CD4-positive, alpha-beta T cell treated with Interleukin-4 for 4 hours (primary cell): ENCODE results near the gene NCAPD3.
"Not testable (repeated sequence)": the region's sequence is repeated elsewhere in the genome, so short reads cannot be mapped to it uniquely, and the experiment has no call there.

Experiments used
- DNase-seq: peaks from one replicate; pipeline ENCODE4 v3.0.0-alpha.2; 2020

The NCAPD3 gene

DNA sequence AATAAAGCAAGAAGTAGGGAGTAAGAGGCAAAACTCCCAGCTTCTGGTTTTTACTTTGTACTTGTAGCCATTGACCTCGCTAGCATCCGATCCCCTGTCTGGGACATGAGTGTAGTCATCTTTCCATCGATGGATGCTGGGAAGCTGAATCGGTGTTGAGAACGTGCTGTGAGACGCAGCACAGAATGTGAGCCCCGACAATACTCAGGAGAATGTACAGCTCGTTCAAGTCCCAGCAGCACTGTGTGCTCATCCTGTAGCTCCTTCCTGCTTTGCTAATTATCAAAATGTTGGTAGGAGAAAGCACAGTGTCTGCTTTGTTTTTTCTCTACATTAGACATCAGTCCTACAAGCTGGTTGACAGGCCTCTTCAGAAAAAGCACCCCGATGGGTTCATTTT lies 98.3 kb downstream of the NCAPD3 start:
- DNase-seq = no peak

DNA sequence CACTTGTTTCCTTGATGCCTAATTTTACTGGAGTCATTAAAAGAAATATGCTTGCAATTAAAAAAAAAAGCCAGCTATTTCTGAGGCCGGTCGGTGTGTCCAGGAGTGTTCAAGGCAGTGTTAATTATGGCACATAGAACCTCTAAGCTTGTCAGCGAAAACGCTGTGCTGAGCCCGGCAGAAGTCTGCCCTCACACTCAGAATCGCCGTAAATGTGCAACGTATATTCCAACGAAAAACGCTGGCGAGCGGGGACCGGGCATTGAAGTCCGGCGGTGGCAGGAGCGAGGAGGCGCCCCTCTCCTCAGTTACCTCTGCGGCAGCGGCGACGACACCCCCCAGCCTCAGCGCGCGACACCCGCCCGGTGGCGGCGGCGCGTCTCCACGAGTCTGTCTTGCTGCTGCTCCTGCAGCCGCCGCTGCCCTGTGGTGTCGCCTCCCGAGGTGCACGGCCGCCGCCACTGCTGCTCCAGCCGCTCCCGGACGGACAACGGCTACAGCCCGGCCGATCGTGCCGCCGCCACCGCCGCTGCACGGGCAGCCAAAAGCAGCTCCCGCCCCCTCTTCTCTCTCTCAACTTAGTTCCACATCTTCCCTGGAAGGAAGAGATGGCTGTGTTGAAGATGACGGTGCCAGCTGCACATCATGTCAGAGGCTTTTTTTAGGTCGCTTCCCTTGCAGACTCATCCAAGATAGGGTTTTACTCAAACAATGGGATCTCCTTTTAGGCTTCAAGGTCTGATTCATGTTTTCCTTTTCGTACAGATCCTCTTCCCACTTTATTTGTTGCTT lies 98.9 kb downstream of the NCAPD3 start:
- DNase-seq = no peak

DNA sequence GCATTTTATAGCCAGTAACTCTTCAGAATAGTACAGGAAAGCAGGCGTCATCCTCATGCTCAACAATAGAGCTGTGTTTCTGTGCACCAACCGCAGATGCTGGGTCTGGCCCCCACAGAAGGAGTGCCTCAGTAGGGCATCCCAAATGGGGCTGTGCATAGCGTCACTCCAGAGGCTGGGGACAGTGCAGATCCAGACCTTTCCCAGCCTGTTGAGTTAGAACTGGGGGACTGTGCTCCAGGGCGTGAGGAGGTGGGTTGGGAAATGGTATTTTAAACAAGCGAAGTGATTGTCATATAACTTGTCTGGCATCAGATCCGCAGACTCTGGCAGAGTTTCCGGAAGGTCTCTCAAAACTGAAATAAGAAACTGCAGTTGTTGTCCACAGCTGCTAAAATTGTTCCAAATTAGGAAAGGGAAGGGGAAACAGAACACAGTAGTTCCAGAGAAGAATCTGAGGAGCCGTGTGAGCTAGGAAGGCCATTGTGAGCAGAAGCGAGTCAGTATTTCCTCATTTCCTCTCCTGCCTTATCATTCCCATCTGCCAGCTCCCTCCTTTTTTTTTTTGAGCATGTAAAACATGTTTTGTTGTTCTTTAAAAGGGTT lies 102.7 kb downstream of the NCAPD3 start:
- no peak for DNase-seq

DNA sequence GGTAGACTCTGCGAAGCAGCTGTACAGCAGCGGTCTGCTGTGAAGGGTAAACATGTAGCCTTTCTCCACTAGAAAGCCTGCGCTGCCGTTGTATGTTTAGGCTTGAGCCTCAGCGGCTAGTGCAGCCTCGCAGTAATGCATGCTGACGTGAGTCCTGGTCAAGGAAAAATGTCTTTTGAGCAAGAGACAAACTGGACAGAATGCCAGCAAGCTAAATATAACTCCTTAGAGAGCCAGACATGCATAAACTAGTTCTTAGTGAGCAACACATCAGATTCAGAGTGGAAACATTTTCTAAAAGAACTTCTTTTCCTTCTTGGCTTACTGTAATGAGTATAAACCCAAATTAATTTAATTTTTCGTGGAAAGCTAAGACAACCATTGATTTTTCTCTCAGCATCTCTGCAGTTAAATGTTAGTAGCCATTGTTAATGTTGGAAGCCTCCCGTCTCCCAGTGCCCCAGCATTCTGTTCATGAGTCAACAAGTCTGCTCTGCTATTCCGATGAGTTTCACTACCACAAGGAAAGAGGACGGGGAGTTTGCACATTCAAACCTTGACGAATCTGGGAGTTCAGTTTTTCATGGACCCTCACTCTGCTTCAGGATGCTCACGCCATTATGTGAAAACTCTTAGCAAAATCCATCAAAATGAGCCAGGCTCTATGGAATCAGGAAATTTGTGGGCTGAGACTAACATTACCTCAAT lies 103.5 kb downstream of the NCAPD3 start:
- no peak for DNase-seq

DNA sequence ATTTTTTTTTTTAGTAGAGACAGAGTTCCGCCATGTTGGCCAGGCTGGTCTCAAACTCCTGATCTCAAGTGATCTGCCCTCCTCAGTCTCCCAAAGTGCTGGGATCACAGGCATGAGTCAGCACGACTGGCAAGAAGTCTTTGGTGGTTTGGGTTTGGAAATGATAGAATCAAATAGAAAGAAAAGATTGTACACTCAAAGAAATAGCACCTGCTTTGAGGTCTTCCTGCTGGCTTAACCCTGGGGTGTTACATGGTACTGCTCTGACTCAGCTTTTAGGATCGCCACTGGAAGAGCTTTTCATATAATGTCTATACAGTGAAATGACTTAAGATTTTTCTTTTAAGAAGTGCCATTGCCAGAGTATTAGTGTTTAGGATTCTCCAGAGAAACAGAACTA lies 104.7 kb downstream of the NCAPD3 start:
- DNase-seq = no peak

DNA sequence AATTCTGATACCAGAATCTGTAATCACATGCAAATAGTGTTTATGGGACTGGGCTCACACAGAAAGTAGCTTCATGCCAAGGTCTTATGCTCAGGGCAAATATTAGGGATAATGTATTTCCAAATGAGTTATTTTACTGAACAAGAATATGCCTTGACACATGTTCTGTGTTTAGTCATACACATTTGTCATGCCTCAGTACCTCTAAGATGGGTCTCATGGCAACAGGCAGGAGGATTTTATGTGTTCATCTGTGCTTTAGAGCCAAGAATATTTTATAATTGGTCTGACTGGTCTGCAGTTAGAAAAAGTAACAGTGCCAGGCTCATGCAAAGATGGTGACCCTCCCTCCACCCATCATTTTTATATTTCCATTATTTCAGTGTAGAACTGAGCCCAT lies 105.8 kb downstream of the NCAPD3 start:
- DNase-seq = no peak

DNA sequence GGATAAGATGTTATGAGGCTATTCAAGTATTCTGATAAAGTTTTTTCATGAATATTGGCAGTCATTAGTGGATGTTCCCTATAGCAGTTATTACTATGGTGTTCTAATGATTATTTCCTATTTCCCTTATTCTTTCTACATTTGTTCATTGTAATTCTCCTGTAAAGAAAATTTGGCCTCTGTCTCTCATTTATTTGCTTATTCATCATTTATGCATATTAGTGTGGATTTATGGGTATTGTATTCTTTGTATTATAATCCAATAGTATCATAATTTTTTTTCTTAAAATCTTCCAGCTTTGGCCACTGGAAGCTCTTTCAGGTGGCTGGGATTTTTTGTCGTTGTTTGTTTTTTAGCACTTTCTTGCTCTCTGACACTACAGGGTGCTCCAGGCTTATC lies 107.6 kb downstream of the NCAPD3 start:
- no peak for DNase-seq

DNA sequence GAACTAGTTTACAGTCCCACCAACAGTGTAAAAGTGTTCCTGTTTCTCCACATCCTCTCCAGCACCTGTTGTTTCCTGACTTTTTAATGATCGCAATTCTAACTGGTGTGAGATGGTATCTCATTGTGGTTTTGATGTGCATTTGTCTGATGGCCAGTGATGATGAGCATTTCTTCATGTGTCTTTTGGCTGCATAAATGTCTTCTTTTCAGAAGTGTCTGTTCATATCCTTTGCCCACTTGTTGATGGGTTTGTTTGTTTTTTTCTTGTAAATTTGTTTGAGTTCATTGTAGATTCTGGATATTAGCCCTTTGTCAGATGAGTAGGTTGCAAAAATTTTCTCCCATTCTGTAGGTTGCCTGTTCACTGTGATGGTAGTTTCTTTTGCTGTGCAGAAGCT lies 110.0 kb downstream of the NCAPD3 start:
- not testable (repeated sequence) for DNase-seq

DNA sequence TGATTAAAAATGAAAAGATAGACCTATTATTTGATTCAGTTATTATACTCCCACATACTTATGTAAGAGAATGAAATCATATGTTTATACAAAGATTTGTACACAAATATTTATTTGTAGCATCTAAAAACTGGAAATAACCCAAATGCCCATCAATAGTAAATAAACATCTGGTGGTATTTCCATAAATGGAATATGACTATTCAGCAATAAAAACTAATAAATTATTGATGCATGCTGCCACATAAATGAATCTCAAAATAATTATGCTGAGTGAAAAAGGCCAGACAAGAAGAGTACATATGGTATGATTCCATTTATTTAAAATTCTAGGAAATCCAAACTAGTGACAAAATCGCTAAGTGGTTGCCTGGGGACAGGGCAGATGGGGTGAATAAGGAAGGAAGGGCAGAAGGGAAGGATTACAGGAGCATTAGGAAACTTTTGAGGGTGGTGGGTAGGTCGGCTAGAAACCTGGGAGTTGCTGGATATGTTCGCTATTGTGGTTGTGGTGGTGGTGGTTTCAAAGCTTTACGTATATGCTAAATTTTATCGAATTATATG lies 113.4 kb downstream of the NCAPD3 start:
- no peak for DNase-seq
